Neural progenitor cell (in vitro differentiated cells): ENCODE measurements around the gene TLCD1. TPM values are rescaled to one million over a fixed set of nuclear protein-coding genes. Genes with fewer than 3 reads are reported as not detected.

Experiments
- DNase-seq: peaks from one replicate; pipeline ENCODE4 v3.0.0-alpha.2; 2016; ENCODE audit warnings: low spot score
- H2AFZ ChIP-seq: fragments of 200-600 bp; sonication (generic); replicated peaks from 2 replicates; pipeline ENCODE4 v1.6.1; 2016; ENCODE audit warnings: antibody characterized with exemption
- H3F3A ChIP-seq: fragments of 200-600 bp; sonication (generic); 2 replicates; pipeline ENCODE4 v1.6.1; 2016; ENCODE audit warnings: antibody characterized with exemption, low read depth
- H3K27ac ChIP-seq: fragments of 200-600 bp; sonication (generic); 2 replicates; pipeline ENCODE4 v1.5.1; 2016; ENCODE audit warnings: mild to moderate bottlenecking
- H3K27me3 ChIP-seq: fragments of 200-600 bp; sonication (generic); 2 replicates; pipeline ENCODE4 v1.6.1; 2016; ENCODE audit warnings: mild to moderate bottlenecking, moderate library complexity
- H3K36me3 ChIP-seq: fragments of 200-600 bp; sonication (generic); 2 replicates; pipeline ENCODE4 v1.5.1; 2016
- H3K4me1 ChIP-seq: fragments of 200-600 bp; sonication (generic); 2 replicates; pipeline ENCODE4 v1.6.1; 2016; ENCODE audit warnings: mixed run types
- H3K4me2 ChIP-seq: fragments of 200-600 bp; sonication (generic); 2 replicates; pipeline ENCODE4 v1.6.1; 2016
- H3K4me3 ChIP-seq: fragments of 200-600 bp; sonication (generic); 2 replicates; pipeline ENCODE4 v1.5.1; 2016
- H3K79me2 ChIP-seq: fragments of 200-600 bp; sonication (generic); 2 replicates; pipeline ENCODE4 v1.6.1; 2016; ENCODE audit warnings: low read depth
- H3K9ac ChIP-seq: fragments of 200-600 bp; sonication (generic); 2 replicates; pipeline ENCODE4 v1.6.1; 2016
- H3K9me3 ChIP-seq: fragments of 200-600 bp; sonication (generic); 2 replicates; pipeline ENCODE4 v1.5.1; 2016; ENCODE audit warnings: low read depth
- H4K20me1 ChIP-seq: fragments of 200-600 bp; sonication (generic); 2 replicates; pipeline ENCODE4 v1.6.1; 2016; ENCODE audit warnings: low read depth
- H3K27ac Mint-ChIP-seq: 3 replicates; pipeline ENCODE4 v1.8.0; 2021; ENCODE audit warnings: mixed read lengths
- H3K27me3 Mint-ChIP-seq: 2 replicates; pipeline ENCODE4 v1.8.0; 2022; ENCODE audit warnings: low read depth, mild to moderate bottlenecking, inconsistent platforms, moderate library complexity, mixed read lengths; ENCODE audit not compliant: insufficient read depth
- H3K36me3 Mint-ChIP-seq: 3 replicates; pipeline ENCODE4 v1.8.0; 2021; ENCODE audit warnings: mixed read lengths
- H3K4me1 Mint-ChIP-seq: 3 replicates; pipeline ENCODE4 v1.8.0; 2021; ENCODE audit warnings: mixed read lengths
- H3K4me3 Mint-ChIP-seq: 3 replicates; pipeline ENCODE4 v1.8.0; 2021; ENCODE audit warnings: mild to moderate bottlenecking, moderate library complexity, mixed read lengths
- H3K9me3 Mint-ChIP-seq: 3 replicates; pipeline ENCODE4 v1.8.0; 2020; ENCODE audit warnings: mixed read lengths
- EZH2 ChIP-seq: fragments of 200-600 bp; sonication (generic); IDR thresholded peaks from 2 replicates; pipeline ENCODE4 v1.6.1; 2017; ENCODE audit warnings: antibody characterized with exemption, mild to moderate bottlenecking, moderate library complexity
- EZH2phosphoT487 ChIP-seq: fragments of 200-600 bp; sonication (generic); IDR thresholded peaks from 2 replicates; pipeline ENCODE4 v1.6.1; 2017; ENCODE audit warnings: antibody characterized with exemption
- total RNA-seq: library from RNA; depleted of rRNA; stranded (reverse); fragments of >200 nt; gene quantifications from 2 replicates; pipeline ENCODE4 v1.2.3, GENCODE V29; 2015; ENCODE audit warnings: low replicate concordance
- TF ChIP-seq, protein P1 (sequence below): fragments of 200-600 bp; sonication (generic); IDR thresholded peaks from 2 replicates; pipeline ENCODE4 v1.5.1; 2017; ENCODE audit warnings: antibody characterized with exemption, mild to moderate bottlenecking

TLCD1 gene
- total RNA-seq, 1 donor from 2014 or later: 13.4 TPM

DNA sequence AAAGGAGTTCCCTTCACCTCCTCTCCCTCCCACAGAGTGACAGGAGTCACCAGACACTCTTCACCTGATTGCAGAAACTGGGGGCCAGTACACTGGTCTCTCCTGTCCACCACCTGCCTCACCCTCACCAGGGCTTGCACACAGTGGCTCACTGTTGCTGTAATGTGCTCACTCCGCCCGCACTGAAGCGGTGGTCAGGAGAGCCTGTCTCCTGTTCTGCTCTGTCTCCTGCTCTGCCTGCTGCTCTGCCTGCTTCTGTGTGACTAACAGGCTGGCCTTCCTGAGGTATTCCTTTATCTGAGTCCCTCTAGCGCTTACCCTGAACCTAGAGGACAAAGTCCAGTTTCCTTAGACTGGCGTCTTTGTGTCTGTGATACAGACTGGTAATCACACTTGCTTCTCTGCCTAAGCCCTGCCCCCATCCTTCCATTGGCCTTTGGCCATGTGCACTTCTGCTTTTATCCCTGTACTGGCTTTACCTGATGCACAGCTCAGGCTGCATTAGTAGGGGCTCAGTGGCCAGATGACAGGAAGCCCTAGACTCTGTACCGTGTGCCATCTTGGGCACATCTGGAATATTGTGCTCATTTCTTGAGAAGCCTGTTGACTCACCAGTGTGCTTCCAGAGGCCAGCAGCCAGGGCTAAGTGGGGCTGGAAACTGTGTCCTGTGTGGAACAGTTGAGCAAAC lies 27.6 kb downstream of the TLCD1 start:
- Histone ChIP-seq H3K4me3 (no peak overlapping the region), H2AFZ (no peak overlapping the region), H3K4me1 (peaks cover 18% of the 10 kb centered on the region), H3K9me3 (no peaks in the 10 kb centered on the region), H4K20me1 (peaks cover 20% of the 10 kb centered on the region), H3K4me2 (no peak overlapping the region), H3K79me2 (no peaks in the 10 kb centered on the region), H3K27ac (no peak overlapping the region), H3K36me3 (peaks cover 3% of the 10 kb centered on the region), H3F3A (peaks cover 14% of the 10 kb centered on the region), H3K27me3 (no peaks in the 10 kb centered on the region), H3K9ac (no peak overlapping the region)
- DNase-seq: no peak
- Mint-ChIP-seq H3K27me3 (peaks cover 3% of the 10 kb centered on the region), H3K27ac (no peak overlapping the region), H3K9me3 (no peaks in the 10 kb centered on the region), H3K4me3 (no peak overlapping the region), H3K36me3 (peaks cover 40% of the 10 kb centered on the region), H3K4me1 (peaks cover 17% of the 10 kb centered on the region)
- TF ChIP-seq EZH2phosphoT487 (no peak), EZH2 (no peak)
- TF ChIP-seq, protein P1, sequence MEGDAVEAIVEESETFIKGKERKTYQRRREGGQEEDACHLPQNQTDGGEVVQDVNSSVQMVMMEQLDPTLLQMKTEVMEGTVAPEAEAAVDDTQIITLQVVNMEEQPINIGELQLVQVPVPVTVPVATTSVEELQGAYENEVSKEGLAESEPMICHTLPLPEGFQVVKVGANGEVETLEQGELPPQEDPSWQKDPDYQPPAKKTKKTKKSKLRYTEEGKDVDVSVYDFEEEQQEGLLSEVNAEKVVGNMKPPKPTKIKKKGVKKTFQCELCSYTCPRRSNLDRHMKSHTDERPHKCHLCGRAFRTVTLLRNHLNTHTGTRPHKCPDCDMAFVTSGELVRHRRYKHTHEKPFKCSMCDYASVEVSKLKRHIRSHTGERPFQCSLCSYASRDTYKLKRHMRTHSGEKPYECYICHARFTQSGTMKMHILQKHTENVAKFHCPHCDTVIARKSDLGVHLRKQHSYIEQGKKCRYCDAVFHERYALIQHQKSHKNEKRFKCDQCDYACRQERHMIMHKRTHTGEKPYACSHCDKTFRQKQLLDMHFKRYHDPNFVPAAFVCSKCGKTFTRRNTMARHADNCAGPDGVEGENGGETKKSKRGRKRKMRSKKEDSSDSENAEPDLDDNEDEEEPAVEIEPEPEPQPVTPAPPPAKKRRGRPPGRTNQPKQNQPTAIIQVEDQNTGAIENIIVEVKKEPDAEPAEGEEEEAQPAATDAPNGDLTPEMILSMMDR: no peak

GRCh38 chr17:28693869-28694268 lies 32.2 kb downstream of the TLCD1 start:
- no peaks in the 10 kb centered on the region for H3K9me3 Mint-ChIP-seq
- H3K27ac ChIP-seq: no peak overlapping the region
- no peaks in the 10 kb centered on the region for H3K79me2 ChIP-seq
- H3K36me3 Mint-ChIP-seq: peaks cover 35% of the 10 kb centered on the region
- H3K9me3 ChIP-seq: no peaks in the 10 kb centered on the region
- H3K27me3 ChIP-seq: no peaks in the 10 kb centered on the region
- H3K4me3 ChIP-seq: no peak overlapping the region
- H3K36me3 ChIP-seq: peaks cover 14% of the 10 kb centered on the region
- no peak overlapping the region for H2AFZ ChIP-seq
- no peaks in the 10 kb centered on the region for H3K4me1 ChIP-seq
- no peaks in the 10 kb centered on the region for H4K20me1 ChIP-seq
- DNase-seq: no peak
- no peak overlapping the region for H3K27ac Mint-ChIP-seq
- H3K4me3 Mint-ChIP-seq: no peak overlapping the region
- TF ChIP-seq, protein P1: no peak
- TF ChIP-seq EZH2: no peak
- TF ChIP-seq EZH2phosphoT487: no peak
- H3K4me2 ChIP-seq: no peak overlapping the region
- H3K27me3 Mint-ChIP-seq: no peaks in the 10 kb centered on the region
- no peaks in the 10 kb centered on the region for H3F3A ChIP-seq
- H3K9ac ChIP-seq: no peak overlapping the region
- no peaks in the 10 kb centered on the region for H3K4me1 Mint-ChIP-seq

DNA sequence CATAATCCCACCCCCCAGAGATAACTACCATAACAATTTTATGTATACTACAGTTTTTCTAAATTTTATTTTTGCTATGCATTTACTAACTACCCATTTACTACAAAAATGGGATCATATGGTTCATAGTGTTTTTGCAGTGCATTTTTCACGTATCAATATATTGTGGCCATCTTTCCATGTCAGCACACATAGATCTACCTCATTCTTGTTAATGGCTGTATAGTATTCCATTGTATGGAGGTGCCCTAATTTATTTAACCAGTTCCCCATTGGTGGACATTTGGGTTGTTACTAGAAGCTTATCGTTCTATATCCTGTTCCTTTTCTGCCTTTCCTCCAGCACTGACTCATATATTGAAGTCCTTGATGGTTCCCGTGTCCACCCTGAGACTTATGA lies 37.0 kb downstream of the TLCD1 start:
- H3K4me3 Mint-ChIP-seq: no peak overlapping the region
- Histone ChIP-seq H3F3A (no peaks in the 10 kb centered on the region), H3K27me3 (no peaks in the 10 kb centered on the region), H3K9ac (no peak overlapping the region), H4K20me1 (no peaks in the 10 kb centered on the region), H3K9me3 (no peaks in the 10 kb centered on the region), H3K79me2 (no peaks in the 10 kb centered on the region), H3K4me2 (no peak overlapping the region), H3K36me3 (peaks cover 20% of the 10 kb centered on the region), H3K4me3 (no peak overlapping the region), H3K27ac (no peak overlapping the region), H3K4me1 (no peaks in the 10 kb centered on the region), H2AFZ (no peak overlapping the region)
- TF ChIP-seq EZH2: no peak
- TF ChIP-seq, protein P1: no peak
- TF ChIP-seq EZH2phosphoT487: no peak
- no peaks in the 10 kb centered on the region for H3K27me3 Mint-ChIP-seq
- H3K9me3 Mint-ChIP-seq: no peaks in the 10 kb centered on the region
- no peak overlapping the region for H3K27ac Mint-ChIP-seq
- peaks cover 43% of the 10 kb centered on the region for H3K36me3 Mint-ChIP-seq
- no peak for DNase-seq
- H3K4me1 Mint-ChIP-seq: no peaks in the 10 kb centered on the region
